ENCODE data around the gene SBK2. TPM values are rescaled to one million over a fixed set of nuclear protein-coding genes. Genes with fewer than 3 reads are reported as not detected.

The SBK2 gene
- total and polyA plus RNA-seq, 2 experiments from 2014 or later = 1.1 to 2.0 TPM

GRCh38 chr19:55580628-55581144, 43.8 kb upstream of the SBK2 start, which contains the start of gene ZNF579:
ZNF579 (minus strand) TSS chr19:55580848; CDS start chr19:55579639, 1,209 bp downstream.
- Mint-ChIP-seq H3K4me3 (peak within 1 kb of the TSS; percentile 87), H3K27me3 (ENCODE audit: insufficient read depth, low read depth, poor library complexity) (peaks cover 18% of the 10 kb centered on the region), H3K9me3 (no peaks in the 10 kb centered on the region; the same call in 2 of the 3 replicates), H3K27ac (peak within 1 kb of the TSS; percentile 74), H3K4me1 (peaks cover 13% of the 10 kb centered on the region), H3K36me3 (ENCODE audit: low read depth) (peaks cover 25% of the 10 kb centered on the region)
- Histone ChIP-seq H3K4me2 (peak within 1 kb of the TSS; percentile 89), H3K4me3 (peak within 1 kb of the TSS; percentile 93), H3K36me3 (ENCODE audit: insufficient read depth) (no peaks in the 10 kb centered on the region; the same call in none of the 2 replicates), H2AFZ (no peak within 1 kb of the TSS), H3K27ac (ENCODE audit: low read depth) (peak within 1 kb of the TSS; percentile 56; the same call in 1 of the 2 replicates), H3K79me2 (replicated peaks; ENCODE audit: insufficient read depth) (peaks cover 13% of the 10 kb centered on the region; the same call in 1 of the 2 replicates), H4K20me1 (replicated peaks; ENCODE audit: insufficient read depth) (no peaks in the 10 kb centered on the region), H3K4me1 (ENCODE audit: insufficient read depth) (peaks cover 6% of the 10 kb centered on the region), H3K9me2 (ENCODE audit: insufficient read depth) (no peaks in the 10 kb centered on the region), H3K27me3 (ENCODE audit: insufficient read depth) (no peaks in the 10 kb centered on the region), H3F3A (replicated peaks; ENCODE audit: low read depth) (peaks cover 17% of the 10 kb centered on the region)
- peak; percentile 95 for DNase-seq (ENCODE audit: low spot score)
- TF ChIP-seq ETS1 (IDR thresholded peaks at IDR 0.05) = peak; percentile 71; the same call in 1 of the 2 replicates
- peak; percentile 50; the same call in 1 of the 2 replicates for TF ChIP-seq POLR2AphosphoS5 (IDR thresholded peaks at IDR 0.05; ENCODE audit: low read depth)
- TF ChIP-seq NANOG (IDR thresholded peaks at IDR 0.05; ENCODE audit: borderline replicate concordance) = no peak
- TF ChIP-seq CTCF (conservative IDR thresholded peaks at IDR 0.05; ENCODE audit: low read depth in 2 of 2) = 0 out of 4 replicates have a peak, but pooled peaks of 1 of the 2 experiments have one; percentile 1
- peak; percentile 51; the same call in 1 of the 2 replicates for TF ChIP-seq CREB1 (CRISPR knock-in tag; IDR thresholded peaks at IDR 0.05; ENCODE audit: low read depth)
- peak; percentile 60 for TF ChIP-seq REST (IDR thresholded peaks at IDR 0.05; ENCODE audit: unreplicated experiment)
- peak; percentile 76 for ATAC-seq
